ES-I3 (cell line): ENCODE data around the gene LRIT3.
"Not testable (repeated sequence)": the region's sequence is repeated elsewhere in the genome, so short reads cannot be mapped to it uniquely, and the experiment has no call there.

Source experiments
- H3K36me3 ChIP-seq: 2 replicates; pipeline ENCODE4 v1.6.1; 2013; ENCODE audit warnings: mild to moderate bottlenecking, low read length, control low read depth, moderate library complexity; ENCODE audit not compliant: insufficient read depth
- H3K4me1 ChIP-seq: 2 replicates; pipeline ENCODE4 v1.6.1; 2013; ENCODE audit warnings: mild to moderate bottlenecking, control low read depth, low read length; ENCODE audit not compliant: insufficient read depth
- H3K9ac ChIP-seq: 2 replicates; pipeline ENCODE4 v1.6.1; 2013; ENCODE audit warnings: low read depth, mild to moderate bottlenecking, low read length, moderate library complexity
- H3K9me3 ChIP-seq: 2 replicates; pipeline ENCODE4 v1.6.1; 2013; ENCODE audit warnings: mild to moderate bottlenecking, low read length, moderate library complexity; ENCODE audit not compliant: control insufficient read depth, insufficient read depth

The LRIT3 gene

DNA sequence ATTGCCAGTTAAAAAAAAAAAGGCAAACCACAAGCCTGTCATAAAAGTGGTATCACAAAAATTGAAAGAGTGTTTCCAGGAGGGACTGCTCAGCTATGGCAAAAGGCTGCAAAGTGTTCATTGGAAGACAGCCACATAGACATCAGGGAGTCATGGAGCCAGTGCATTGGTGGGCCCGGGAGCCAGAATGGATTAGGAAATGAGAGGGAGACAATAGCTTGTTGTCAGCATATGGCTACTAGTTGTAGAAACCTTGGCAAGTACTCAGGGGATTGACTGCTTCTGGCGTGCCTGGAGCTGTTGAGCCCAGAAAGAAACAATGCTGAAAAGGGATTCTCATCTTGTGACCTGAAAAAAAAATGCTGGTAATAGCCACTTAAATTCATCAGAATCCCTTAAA is 27.3 kb upstream of the LRIT3 start:
- peaks cover 5% of the 10 kb centered on the region; the same call in 1 of the 2 replicates for H3K4me1 ChIP-seq
- H3K9me3 ChIP-seq = no peaks in the 10 kb centered on the region
- H3K9ac ChIP-seq = no peak overlapping the region
- peaks cover 5% of the 10 kb centered on the region; the same call in 1 of the 2 replicates for H3K36me3 ChIP-seq

GRCh38 chr4:109821185-109821584 is 26.7 kb upstream of the LRIT3 start:
- peaks cover 5% of the 10 kb centered on the region; the same call in 1 of the 2 replicates for H3K36me3 ChIP-seq
- H3K9me3 ChIP-seq = no peaks in the 10 kb centered on the region
- peaks cover 5% of the 10 kb centered on the region; the same call in 1 of the 2 replicates for H3K4me1 ChIP-seq

DNA sequence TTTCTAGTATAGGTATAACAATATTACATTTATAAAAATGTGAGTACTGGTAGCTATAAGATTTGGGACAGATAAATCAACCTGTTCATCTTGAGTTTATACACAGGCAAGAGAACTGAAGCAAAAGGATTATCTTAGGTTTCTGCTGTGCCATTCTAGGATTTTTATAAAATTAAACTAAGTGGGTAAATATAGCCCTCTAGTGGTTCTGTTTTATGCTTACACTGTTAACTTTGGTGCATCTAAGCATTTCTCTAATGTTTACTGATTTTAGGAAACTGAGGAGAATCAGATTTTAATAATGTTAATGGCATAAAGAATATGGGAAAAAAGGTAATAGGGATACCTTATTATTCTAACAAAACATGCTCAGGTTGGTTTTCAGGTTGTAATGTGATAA is 21.2 kb upstream of the LRIT3 start:
- no peak overlapping the region for H3K9ac ChIP-seq
- H3K9me3 ChIP-seq = no peaks in the 10 kb centered on the region
- peaks cover 5% of the 10 kb centered on the region; the same call in 1 of the 2 replicates for H3K36me3 ChIP-seq
- no peaks in the 10 kb centered on the region for H3K4me1 ChIP-seq

More at GRCh38 chr4:109821185-109821584, 26.7 kb upstream of the LRIT3 start:
- H3K9ac ChIP-seq = no peak overlapping the region

DNA sequence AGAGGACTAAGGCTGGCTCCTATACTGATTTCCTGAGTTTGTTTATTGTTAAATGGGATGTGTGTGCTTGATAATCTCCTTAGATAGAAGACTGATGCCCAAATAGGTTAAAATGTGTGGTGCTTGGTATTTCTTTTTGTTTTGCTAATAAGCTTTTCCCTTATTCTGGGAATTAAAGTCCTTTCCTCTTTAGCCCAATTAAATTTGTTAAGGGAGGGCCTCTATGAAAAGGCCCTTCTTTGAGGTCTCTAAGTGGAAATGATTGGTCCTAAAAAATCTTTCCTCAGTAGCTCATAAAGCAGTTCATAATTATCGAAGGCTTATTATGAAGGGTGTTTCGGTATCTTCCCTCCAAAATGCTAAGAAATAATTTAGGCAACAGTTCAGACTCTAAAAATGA is 20.2 kb upstream of the LRIT3 start, which contains the start of gene RRH:
TSS of gene RRH (plus strand) at position 301 of the 400 bp plus-strand sequence. CDS start at position 357, 56 bp downstream.
- peaks cover 5% of the 10 kb centered on the region; the same call in 1 of the 2 replicates for H3K36me3 ChIP-seq
- H3K4me1 ChIP-seq = no peaks in the 10 kb centered on the region
- no peak within 1 kb of the TSS for H3K9ac ChIP-seq
- H3K9me3 ChIP-seq = no peaks in the 10 kb centered on the region

GRCh38 chr4:109833756-109834155 is 14.2 kb upstream of the LRIT3 start:
- Histone ChIP-seq H3K36me3 (no peaks in the 10 kb centered on the region), H3K9me3 (no peaks in the 10 kb centered on the region), H3K4me1 (no peaks in the 10 kb centered on the region), H3K9ac (no peak overlapping the region)

DNA sequence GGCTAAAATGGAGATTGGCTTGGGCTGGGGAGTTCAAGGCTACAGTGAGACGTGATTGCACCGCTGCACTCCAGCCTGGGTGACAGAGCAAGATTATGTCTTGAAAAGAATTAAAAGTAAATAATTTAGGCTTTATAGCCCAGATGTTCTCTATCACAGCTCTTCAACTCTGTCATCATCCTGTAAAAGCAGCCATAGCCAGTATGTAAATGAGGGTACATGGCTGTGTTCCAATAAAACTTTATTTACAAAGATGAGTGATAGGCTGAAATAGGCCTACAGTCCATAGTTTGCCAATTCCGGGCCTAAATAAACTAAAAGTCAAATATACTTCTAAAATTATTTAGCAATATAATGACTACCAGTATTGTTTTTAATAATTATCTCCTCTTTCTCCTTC is 10.9 kb upstream of the LRIT3 start:
- Histone ChIP-seq H3K9me3 (no peaks in the 10 kb centered on the region), H3K9ac (no peak overlapping the region)

DNA sequence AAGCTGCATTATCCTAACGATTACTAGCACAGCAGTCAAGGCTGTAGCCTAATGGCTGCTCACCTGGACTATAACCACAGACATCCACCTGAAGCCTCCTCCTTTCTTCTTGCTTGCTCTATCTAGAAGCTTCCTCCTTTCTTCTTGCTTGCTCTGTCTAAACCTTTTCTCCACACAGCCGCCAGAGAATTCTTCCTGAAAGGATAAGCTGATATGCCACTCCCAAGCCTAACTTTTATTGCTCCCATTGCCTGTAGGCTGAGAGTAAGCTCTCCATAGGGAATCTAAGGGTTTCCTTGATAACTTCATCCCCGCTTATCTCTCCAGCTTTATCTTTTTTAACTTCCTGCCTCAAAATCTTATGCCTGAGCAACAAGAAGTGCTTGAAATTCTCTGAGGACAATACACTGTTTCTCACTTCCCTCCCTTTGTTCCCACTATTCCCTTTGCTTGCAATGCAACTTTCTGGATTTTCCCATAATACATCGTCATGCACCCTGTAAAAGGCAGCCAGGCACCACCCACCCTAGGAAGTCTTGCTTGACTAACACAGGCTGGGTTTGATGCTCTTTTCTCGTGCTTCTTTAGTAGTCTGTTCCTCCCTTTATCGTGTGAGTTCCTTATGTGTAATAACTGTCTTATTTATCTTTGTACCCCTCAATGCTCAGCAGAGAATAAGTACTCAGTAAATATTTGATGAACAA is 1.4 kb upstream of the LRIT3 start:
- H3K9me3 ChIP-seq = no peaks in the 10 kb centered on the region
- H3K4me1 ChIP-seq = no peaks in the 10 kb centered on the region
- H3K9ac ChIP-seq = no peak overlapping the region
- no peaks in the 10 kb centered on the region for H3K36me3 ChIP-seq

More for the DNA sequence above, 10.9 kb upstream of the LRIT3 start:
- H3K4me1 ChIP-seq = no peaks in the 10 kb centered on the region
- no peaks in the 10 kb centered on the region for H3K36me3 ChIP-seq

GRCh38 chr4:109848501-109848900 is 594 bp downstream of the LRIT3 start:
- Histone ChIP-seq H3K9me3 (no peaks in the 10 kb centered on the region), H3K9ac (no peak overlapping the region), H3K36me3 (no peaks in the 10 kb centered on the region), H3K4me1 (no peaks in the 10 kb centered on the region)

GRCh38 chr4:109850601-109851000 is 2.7 kb downstream of the LRIT3 start:
- H3K9ac ChIP-seq = no peak overlapping the region
- no peaks in the 10 kb centered on the region for H3K9me3 ChIP-seq
- H3K36me3 ChIP-seq = no peaks in the 10 kb centered on the region
- no peaks in the 10 kb centered on the region for H3K4me1 ChIP-seq

DNA sequence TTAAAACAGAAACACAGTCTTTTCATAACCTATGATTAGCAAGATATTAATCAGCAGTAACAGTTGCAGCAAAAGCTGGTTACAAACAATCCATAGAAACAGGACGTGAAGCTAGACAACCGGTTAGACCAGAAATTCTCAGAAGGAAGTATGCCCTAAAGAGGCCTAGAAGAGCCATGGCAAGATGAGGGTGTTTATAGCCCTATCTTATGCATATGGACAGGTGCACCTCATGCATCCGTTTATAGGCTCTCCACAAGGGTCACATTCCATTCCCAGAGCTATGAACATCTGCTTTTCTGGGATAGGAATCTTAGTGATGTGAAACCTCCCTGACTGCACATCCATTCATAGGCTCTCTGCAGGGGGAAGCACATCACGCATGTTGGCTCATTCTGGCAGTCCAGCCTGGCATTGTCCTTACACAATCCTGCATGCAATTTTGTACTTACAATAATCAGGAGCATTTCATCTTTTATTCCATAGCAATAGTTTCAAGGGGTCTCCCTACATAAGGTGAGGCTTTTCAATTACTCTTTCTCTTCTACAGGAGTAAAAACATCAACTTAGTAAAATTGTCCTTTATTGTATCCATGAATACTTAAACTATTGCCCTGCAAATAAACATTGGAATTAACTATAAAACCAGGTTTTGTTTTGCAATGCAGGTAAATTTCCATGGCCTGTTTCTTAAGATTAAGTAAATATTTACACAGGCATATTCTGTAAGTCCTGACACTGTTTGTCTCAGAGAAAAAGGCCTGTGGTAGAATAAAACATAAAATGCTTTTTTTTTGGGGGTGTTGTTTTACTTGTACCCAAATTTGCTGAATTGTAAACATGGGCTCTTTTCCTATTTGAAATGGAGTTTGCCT is 11.8 kb downstream of the LRIT3 start:
- H3K9me3 ChIP-seq, H3K9ac ChIP-seq, H3K36me3 ChIP-seq, H3K4me1 ChIP-seq: not testable (repeated sequence)

DNA sequence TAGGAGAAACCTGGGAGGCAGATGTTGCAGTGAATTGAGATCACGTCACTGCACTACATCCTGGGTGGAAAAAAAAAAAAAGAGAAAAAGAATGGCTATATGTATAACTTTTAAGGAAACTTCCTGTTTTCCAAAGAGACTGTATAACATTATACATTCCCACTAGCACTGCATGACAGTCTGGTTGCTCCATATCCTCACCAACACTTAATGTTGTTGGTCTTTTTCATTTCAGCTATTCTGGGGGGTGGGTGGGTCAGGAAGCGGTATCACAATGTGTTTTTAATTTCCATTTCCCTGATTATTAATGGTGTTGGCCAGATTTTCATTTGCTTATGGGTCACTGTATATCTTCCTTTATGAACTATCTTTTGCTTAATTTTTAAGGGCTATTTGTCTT is 13.4 kb downstream of the LRIT3 start:
- no peaks in the 10 kb centered on the region for H3K9me3 ChIP-seq
- no peaks in the 10 kb centered on the region for H3K36me3 ChIP-seq
- H3K9ac ChIP-seq = no peak overlapping the region
- H3K4me1 ChIP-seq = no peaks in the 10 kb centered on the region

DNA sequence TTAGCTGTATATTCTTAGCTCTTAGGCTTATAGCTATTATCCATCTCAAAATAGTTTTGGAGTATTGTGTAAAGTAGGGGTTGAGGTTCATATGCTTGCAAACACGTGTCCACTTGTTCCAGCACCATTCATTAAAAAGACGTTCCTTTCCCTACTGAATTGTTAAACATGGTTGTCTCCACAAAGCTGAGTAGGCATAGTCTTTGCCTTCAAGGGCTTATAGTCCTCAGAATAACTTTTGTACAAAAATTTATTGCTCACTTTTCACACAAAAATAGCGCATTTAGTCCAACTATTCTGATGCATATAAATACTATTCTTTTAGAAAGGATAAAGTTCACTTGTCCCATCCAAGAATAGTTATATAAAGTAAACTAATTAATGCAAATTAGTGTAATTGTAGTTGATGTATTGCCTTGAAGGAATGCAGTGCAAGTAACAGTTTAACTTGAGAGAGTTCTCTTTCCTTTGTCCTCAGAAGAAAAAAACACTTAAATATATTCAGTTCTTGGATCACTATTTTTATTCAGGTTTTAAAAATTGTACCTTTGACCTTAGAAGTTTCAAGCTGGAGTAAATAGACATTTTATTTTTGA is 14.1 kb downstream of the LRIT3 start:
- Histone ChIP-seq H3K4me1 (no peaks in the 10 kb centered on the region), H3K9ac (no peak overlapping the region), H3K9me3 (no peaks in the 10 kb centered on the region), H3K36me3 (no peaks in the 10 kb centered on the region)

- H3K4me1 ChIP-seq = no peaks in the 10 kb centered on the region
- H3K9ac ChIP-seq = no peak overlapping the region
- H3K9me3 ChIP-seq = no peaks in the 10 kb centered on the region
- H3K36me3 ChIP-seq = no peaks in the 10 kb centered on the region
These were observed 16.2 kb downstream of the LRIT3 start for GRCh38 chr4:109864134-109864533.

GRCh38 chr4:109870061-109870460 is 22.2 kb downstream of the LRIT3 start:
- Histone ChIP-seq H3K36me3 (no peaks in the 10 kb centered on the region), H3K9me3 (no peaks in the 10 kb centered on the region), H3K4me1 (no peaks in the 10 kb centered on the region), H3K9ac (no peak overlapping the region)
